Cardiac fibroblast (primary cell): Measurements from ENCODE around the gene PROSER1.
"Not testable (repeated sequence)": the region's sequence is repeated elsewhere in the genome, so short reads cannot be mapped to it uniquely, and the experiment has no call there.

Experiments
- DNase-seq, 2 donors: peaks; one replicate each; pipeline versions ENCODE4 v3.0.0 to v3.0.0-alpha.2; 2010; ENCODE audit warnings: low read depth in 2 of 2
- H3K4me3 ChIP-seq, 2 donors: replicated peaks in 1 of 2; 1 replicate in 1 of 2; 2 replicates in 1 of 2; pipeline ENCODE4 v1.5.1; 2011; ENCODE audit warnings: low read depth in 2 of 2, low read length in 2 of 2, mild to moderate bottlenecking in 2 of 2, moderate library complexity in 1 of 2
- CTCF ChIP-seq: IDR thresholded peaks from one replicate; pipeline ENCODE4 v1.5.1; 2011; ENCODE audit warnings: low read depth, mild to moderate bottlenecking, low read length, inconsistent platforms

PROSER1 gene

GRCh38 chr13:39016787-39017186 is 21.1 kb downstream of the PROSER1 start:
- peak; percentile 46 for TF ChIP-seq CTCF
- no peak overlapping the region for H3K4me3 ChIP-seq
- DNase-seq = peak; percentile 41 to 45

GRCh38 chr13:39016087-39016486 is 21.8 kb downstream of the PROSER1 start:
- H3K4me3 ChIP-seq = no peak overlapping the region
- TF ChIP-seq CTCF = no peak
- no peak for DNase-seq

GRCh38 chr13:39013462-39013861 is 24.4 kb downstream of the PROSER1 start:
- DNase-seq = no peak
- TF ChIP-seq CTCF = no peak
- no peak overlapping the region for H3K4me3 ChIP-seq

- no peak for TF ChIP-seq CTCF
- DNase-seq = no peak
Measured at GRCh38 chr13:39012608-39013007, 25.3 kb downstream of the PROSER1 start.

GRCh38 chr13:39006371-39007111 is 31.3 kb downstream of the PROSER1 start:
- DNase-seq, H3K4me3 ChIP-seq: not testable (repeated sequence)

More at GRCh38 chr13:39012608-39013007, 25.3 kb downstream of the PROSER1 start:
- H3K4me3 ChIP-seq = no peak overlapping the region

- DNase-seq = no peak
- H3K4me3 ChIP-seq = no peak overlapping the region
- no peak for TF ChIP-seq CTCF
Measured at GRCh38 chr13:38998739-38999138, 39.1 kb downstream of the PROSER1 start.

GRCh38 chr13:38993381-38993780 is 44.5 kb downstream of the PROSER1 start:
- no peak for TF ChIP-seq CTCF
- no peak for DNase-seq
- no peak overlapping the region for H3K4me3 ChIP-seq
